Activated T-cell treated with anti-CD3 and anti-CD28 coated beads, Interleukin-2, amount 50 U/mL, for 1 hour (primary cell): ENCODE measurements around the gene MIDN.
"Not testable (repeated sequence)": the region's sequence is repeated elsewhere in the genome, so short reads cannot be mapped to it uniquely, and the experiment has no call there.

ENCODE experiments used
- DNase-seq: peaks from one replicate; pipeline ENCODE4 v3.0.0-alpha.2; 2020

MIDN gene

DNA sequence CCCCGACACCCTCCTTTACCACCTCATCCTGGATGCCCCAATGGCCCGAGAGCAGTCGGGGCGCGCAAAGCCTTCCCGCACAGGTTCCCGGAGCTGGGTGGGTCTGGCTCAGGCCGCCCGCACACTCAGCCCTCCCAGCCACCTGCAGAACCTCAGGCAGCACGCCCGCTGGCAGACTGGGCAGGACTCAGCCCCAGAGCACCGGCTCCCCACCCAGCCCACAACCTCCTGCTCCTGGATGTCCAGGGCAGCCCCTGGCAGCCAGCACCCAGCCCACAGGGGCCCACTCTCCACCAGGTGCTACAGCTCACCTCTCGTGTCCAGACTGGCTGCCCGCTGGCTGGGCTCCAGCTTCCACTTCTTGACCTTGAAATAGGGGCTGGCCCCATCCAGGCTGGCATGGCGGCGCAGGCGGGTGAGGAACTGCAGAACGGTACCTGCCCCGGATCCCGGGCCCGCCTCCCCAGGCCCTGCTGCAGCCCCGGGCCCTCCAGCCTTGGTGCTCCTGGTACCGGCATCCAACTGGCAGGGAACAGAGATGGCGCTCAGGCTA, 15.2 kb upstream of the MIDN start:
- DNase-seq = no peak

DNA sequence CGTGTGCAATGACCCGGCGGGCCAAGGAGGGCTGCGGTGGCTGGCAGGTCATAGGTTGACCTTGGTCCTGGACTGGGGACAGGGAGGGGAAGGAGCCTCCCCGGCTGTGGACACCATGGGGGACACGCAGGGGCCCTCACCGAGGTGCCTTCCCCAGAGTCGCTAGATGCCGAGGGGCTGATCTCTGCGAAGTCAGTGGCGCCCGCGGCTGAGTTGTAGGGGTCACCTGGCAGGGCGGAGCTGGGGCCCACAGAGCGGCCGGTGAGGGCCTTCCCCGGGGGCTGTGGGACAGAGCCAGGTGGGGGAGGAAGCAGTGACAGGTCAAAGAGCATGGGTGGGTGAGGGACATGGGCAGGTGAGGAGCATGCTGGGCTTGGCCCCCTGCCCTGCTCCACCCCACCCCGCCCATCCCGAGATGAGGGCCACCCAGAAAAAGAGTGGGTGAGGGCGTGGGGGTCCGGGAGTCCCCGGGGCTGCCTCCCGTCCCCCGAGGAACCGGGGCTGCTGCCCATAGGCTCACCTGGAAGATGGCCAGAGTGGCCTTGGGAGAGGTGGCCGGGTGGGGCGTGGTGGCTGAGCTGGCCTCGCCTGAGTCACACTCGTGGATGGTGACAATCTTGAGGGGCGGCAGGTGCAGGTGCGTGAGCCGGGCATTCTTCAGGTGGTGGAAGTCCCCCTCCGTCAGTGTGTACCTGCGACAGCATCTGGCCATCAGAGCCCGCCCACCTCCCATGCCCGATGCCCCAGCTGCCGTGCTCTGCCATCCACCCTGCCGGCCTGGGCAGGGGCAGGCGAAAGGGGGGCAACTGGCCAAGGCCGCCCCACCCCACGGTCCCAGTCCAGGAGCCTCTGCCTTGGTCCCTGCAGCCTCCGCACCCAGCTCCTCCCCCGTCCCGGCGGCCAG, 14.1 kb upstream of the MIDN start:
- DNase-seq = no peak

DNA sequence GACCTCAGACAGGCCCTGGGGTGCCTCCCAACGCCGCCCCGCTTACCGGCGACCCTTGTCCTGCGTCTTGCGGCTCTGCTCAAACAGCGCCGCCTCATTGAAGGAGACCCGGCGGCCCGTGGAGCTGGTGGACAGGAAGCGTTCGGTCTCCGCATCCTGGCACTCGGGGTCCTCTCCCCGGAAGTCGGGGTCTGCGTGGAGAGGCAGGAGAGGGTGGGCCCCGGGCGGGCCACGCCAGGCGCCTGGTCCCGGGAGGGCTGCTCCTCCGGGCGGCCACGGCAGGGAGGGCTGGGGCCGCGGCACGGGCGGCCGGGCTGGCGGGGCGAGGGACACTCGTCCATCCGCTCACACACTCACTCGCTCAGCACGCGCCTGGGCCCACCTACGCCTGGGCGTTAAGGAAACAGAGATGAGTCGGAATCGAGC, 13.4 kb upstream of the MIDN start:
- no peak for DNase-seq

DNA sequence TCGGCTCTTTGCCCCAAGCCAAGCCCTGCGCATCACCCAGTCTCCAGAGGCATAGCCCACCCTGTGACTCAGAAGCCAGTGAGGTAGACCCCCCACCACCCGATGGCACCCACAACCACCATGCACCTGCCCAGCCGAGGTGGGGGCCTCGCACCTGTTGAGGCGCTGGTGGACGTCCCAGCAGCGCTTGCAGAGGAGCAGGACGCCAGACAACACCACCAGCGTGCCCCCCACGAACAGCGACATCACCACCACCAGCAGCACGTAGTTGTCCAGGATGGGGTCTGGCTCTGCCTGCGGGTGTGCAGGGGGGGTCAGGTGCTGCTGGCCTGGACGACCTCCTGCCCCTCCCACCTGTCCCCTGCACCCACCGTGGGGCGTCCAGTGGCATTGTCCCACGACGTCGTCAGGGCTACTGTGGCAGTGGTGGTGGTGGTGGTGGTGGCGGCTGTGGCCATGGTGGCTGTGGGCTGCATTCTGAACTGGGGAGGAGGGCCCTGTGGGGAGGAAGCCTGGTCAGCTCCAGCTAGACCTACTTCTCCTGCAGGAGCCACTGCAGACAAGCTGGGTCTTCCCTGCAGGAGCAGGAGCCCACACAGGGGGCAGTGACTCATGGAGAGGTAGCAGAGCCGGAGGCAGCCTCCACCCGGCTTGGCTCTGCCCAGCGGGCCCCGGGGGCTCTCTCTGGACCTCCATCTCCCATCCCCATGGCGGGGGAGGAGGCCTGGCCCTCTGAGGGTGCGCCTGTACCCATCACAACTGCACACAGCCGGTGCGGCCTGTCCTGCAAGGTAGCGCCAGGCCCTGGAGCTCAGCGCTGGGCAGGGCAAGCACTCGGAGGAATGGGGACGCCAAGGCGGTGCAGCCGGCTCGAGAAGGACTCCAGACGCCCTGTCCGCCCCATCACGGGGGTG, 12.5 kb upstream of the MIDN start:
- DNase-seq = no peak

DNA sequence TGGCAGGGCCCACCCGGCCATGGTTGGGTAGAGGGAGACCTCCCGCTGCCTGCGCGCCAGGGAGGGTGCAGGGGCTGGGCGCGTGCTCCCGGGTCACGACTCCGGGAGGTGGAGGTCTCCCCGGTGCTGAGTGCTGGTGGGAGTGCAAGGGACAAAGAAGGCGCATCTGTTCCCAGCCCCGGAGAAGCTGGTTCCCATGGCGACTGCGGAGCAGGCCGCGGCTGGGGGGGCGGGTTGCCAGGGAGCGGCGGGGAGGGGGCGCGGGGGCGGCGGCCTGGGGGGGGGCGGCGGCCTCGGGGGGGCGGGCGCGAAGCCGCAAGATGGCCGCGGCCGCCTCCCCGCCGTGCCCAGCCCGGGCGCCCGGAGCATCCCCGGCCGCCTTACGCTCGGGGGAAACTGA, 11.8 kb upstream of the MIDN start:
- DNase-seq = no peak

DNA sequence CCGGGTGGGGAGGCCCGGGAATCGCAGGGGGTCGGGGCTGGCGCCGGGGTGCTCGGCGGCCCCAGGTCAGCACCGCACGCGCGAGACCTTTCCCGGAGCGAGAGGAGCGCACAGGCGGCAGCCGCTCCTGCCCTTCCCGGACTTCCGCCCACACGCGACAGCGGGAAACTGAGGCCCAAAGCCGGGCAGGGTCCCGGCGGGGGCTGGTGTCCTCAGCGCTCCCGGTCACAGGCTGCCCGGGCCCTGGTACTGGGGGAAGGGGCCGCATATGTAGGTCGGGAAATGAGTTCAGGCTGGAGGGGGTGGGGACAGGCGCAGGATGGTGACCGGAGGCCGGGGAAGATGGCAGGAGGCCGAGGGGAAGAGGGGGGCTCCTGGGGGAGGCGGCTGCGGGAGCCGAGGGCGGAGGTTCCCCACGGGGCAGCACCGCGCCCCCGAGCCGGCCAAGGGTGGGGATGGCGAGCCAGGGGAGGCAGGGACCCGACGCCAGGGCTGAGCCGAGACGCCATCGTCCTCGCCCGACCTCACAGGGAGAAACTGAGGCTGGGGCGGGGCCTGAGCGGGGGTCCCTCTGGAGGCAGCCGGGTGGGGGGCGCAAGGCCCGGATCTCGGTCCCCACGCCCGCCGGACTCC, 11.2 kb upstream of the MIDN start:
- DNase-seq = no peak

DNA sequence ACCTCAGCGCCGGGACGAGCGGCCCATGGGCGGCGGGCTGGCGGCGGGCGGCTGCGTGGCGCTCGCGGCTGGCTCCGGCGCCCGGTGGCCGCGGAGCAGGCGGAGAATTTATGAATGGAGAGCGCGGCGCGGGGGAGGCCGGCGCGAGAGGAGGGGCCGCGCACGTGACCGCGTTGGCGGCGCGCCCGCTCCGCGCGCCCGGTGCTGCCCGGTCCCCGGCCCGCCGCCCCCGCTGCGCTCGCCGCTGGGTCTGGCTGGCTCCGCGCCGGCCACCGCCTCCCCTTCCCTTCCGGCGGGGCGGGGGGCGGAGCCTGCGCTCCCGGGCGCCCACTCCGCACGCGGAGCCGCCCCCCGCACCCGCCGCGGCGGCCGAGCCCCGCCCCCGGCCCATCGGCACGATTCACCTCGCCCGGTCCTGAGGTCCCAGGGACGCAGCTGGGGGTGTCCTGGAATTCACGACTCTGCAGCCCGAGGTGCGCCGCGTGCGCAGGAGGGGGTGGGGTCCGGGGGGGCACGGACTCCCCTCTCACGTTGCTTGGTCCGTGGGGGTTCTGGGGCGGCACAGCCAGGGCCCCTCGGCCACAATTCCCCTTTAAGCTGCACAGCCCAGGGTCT, 10.5 kb upstream of the MIDN start, which contains the start of gene CBARP:
CBARP (minus strand) TSS at position 252 of the 615 bp plus-strand sequence. CDS start 1,905 bp downstream, outside the sequence.
- peak; percentile 60 for DNase-seq

DNA sequence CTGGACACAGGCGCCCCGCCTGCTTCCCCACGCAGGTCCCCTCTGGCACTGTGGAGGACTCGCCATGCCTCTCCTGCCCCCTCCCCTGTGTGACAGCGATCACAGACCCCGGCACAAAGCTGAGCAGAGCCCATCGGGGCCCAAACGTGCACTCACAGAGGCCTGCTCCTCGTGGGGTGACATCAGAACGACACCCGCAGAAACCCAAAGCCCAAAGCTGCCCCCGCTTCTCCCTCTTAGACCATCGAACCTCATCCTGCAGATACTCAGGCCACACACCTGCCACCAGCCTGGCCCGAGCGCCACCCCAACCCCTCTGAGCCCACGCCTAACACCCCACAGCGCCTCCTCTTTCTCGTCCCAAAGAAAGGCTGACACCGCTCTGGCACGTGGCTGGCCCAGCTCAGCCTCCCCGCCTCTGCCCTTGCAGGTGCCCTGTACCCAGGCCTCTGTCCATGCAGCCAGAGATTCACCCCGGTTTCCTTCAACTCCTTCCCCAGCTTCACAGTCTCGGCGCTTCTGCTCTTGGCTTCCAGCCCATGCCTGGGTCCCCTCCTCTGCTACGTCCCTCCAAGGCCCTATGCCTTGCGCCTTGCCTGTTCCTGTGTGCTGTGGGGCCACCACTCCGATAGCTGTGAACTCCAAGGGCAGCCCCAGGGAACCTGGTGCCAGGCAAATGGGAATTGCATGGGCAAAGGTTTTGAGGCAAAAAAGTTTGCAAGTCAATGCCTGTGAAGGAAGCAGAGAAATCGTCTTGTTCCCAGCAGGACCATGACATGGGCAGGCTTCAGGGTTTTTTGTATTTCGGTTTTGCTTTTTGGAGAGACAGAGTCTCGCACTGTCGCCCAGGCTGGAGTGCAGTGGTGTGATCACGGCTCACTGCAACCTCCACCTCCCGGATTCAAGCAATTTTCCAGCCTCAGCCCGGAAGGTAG, 9.7 kb upstream of the MIDN start:
- peak; percentile 49 for DNase-seq

DNA sequence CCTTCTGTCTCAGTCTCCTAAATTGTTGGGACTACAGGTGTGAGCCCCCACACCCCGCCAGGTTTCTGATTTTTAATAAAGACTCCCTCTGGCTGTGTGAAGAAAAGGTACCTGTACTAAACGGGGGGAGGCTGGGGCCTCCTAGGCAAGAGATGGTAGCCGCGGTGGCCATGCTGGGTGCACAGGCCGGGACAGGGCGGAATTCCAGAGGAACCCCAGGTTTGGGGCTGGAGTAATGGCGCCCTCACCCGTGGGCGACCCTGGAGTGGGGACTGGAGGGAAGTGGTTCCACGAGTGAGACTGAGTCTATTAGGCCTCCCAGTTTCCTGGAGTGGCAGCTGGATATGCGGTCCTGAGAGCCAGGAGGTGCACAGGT, 9.0 kb upstream of the MIDN start:
- DNase-seq = no peak

DNA sequence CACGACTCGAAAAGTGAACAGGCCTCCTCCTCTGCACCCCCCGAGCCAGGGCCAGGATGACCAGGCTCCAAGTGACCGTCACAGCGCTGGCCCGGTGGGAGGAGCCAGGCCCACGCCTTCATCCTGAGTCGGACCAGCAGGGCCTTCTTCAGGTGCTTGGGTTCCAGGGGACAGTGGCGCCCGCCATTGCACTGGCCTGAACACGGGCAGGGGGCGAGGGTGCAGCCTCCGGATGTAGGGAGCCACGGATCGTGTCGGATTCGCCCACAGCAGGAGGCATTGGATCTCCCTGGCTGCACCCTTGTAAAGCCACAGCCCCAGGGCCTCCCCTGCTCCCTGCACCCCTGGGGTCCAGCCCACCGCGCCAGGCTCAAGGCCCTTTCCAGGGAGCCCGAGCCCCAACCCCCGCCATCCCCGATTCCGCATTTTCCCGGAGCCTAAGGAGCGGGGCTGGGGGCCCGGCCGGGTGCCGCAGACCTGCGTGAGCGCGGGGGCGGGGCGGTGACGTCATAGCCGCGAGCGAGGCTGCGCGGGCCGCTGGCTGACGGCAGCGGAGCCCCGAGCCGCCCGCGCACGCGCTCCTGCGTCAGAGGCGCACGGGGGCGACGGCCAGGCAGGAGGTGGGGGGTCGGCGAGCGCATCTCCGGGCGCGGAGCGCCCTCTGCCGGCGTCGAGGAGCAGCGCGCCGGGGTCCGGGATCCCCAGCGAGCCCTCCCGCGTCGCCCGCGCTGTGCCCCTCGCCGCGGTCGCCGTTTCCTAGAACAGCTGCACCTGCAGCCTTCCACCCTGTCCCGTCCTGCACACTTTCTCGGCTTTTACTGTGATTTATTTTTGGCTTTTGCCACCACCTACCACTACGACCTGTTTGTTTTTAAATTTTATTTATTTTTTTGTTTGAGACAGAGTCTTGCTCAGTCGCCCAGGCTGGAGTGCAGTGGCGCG, 8.3 kb upstream of the MIDN start:
- DNase-seq = peak; percentile 99

DNA sequence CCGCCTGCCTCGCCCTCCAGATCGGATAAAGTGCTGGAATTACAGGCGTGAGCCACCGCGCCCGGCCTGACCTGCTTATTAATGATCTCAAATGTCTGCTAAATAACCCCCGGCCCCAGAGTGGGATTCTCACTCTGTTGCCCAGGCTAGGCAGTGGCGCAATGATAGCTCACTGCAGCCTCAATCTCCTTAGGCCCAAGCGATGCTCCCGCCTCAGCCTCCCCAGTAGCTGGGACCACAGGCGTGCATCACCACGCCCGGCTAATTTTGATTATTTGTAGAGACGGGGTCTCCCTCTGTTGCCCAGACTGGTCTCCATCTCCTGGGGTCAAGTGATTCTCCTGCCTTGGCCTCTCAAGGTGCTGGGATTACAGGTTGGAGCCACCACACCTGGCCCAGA, 7.5 kb upstream of the MIDN start:
- peak; percentile 32 for DNase-seq

DNA sequence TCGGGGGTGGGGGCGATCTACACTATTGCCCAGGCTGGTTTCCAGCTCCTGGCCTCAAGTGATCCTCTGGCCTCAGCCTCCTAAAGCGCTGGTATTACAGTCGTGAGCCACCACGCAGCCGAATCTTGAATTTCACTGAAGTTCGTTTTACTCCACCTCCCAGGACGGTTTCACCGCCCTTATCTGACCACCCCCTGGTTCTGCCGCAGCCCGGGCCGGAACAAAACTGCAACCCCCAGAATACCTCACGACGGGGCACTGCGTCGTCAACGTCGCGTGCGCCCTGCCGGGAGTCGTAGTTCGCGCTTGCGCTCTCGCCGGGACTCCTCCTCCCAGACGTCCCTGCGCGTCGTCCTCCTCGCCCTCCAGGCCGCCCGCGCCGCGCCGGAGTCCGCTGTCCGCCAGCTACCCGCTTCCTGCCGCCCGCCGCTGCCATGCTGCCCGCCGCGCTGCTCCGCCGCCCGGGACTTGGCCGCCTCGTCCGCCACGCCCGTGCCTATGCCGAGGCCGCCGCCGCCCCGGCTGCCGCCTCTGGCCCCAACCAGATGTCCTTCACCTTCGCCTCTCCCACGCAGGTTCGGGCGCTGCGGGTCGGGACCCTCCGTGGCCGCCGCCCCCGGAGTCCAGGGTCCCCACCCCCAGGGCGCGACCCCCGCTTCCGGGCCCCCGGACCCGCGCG, 6.8 kb upstream of the MIDN start, which contains the start of gene ATP5F1D:
ATP5F1D (plus strand) TSS at position 335 of the 679 bp plus-strand sequence; CDS start at position 435, 100 bp downstream.
- DNase-seq = peak; percentile 94

DNA sequence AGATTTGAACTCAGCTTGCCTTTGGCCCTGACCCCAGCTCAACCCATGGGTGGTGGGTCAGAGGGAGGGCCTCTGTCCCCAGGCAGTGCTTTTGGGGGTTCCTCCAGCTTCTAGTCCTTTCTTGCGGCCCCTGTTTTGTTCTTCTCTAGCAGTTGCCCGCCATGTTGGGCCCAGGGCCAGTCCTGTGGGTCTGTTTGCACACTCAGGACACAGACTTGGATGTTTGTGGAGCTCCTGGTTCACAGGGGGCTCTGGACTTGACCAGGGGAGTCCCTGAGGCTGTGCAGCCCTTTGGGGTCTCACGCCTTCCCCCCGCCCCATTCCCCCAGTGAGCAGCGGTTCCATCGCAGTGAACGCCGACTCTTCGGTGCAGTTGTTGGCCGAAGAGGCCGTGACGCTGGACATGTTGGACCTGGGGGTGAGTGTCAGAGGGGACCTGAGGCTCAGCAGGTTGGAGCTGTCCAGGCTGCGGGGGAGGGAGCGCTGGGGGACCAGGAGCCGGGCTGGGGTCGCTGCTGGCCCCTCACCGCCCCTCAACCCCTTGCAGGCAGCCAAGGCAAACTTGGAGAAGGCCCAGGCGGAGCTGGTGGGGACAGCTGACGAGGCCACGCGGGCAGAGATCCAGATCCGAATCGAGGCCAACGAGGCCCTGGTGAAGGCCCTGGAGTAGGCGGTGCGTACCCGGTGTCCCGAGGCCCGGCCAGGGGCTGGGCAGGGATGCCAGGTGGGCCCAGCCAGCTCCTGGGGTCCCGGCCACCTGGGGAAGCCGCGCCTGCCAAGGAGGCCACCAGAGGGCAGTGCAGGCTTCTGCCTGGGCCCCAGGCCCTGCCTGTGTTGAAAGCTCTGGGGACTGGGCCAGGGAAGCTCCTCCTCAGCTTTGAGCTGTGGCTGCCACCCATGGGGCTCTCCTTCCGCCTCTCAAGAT, 4.4 kb upstream of the MIDN start:
- peak; percentile 94 for DNase-seq

DNA sequence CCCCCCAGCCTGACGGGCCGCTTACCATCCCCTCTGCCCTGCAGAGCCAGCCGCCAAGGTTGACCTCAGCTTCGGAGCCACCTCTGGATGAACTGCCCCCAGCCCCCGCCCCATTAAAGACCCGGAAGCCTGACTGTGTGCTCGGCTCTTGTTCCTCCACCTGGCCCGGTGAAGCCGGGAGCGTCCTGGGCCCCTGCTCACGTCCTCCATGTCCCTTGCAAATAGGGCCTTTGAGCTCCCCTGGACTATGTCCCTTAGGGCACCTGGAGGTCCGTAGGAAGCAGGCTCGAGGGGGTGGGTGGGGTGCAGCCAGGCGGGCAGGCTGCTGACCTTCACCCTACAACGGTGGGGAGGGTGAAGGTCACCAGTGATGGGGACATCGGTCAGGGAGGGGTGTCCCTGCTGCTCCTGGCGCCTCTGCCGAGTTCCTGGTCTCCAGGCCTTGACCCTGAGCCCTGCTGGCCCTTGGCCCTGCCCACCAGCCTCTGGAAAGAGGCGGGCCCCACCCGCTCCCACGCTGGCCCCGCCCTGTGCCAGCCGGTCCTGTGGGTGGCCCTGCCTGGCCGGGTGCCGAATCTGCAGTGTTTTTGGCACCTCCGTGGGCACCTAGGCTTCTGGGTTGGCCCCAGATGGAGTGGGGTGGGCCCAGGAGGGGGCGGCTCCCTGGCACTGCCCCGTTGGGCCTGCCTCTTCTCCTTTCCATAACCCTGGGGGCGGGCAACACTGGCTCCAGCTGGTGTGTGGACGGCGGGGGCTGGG, 3.5 kb upstream of the MIDN start:
- DNase-seq = peak; percentile 47

DNA sequence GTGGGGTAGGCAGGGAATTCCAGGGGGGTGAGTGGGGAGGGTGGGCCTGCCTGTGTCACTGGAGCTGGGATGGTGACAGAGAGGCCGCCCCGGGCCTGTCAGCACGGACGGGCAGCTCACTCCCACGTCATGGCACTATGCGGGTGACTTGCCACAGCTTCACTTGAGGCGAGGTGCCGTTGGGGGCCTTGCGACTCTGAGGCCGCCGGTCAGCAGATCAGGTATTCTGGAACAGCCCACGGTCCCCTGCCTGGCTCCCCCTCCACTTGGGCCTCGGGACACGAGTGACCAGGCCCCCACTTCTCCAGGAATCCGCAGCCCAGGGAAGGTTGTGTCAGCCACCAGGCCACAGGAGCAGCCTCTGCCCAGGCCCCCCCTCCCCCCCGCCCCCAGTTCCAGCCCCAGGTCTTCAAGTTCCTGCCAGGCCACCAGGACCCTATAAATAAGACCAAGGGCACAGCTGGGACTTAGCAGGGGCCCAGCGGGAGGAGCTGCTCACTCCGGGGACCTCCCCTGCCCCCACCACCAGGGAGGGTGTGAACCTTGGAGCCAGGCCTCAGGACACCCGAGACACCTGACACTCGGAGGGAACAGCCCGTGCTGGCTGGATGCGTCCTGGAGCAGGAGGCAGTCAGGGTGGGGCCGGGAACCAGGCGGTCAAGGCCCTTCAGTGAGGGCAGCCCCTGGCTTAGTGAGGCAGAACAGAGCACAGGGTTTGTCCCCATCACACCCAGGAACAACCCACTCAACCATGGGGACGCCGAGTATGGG, 2.7 kb upstream of the MIDN start:
- no peak for DNase-seq

DNA sequence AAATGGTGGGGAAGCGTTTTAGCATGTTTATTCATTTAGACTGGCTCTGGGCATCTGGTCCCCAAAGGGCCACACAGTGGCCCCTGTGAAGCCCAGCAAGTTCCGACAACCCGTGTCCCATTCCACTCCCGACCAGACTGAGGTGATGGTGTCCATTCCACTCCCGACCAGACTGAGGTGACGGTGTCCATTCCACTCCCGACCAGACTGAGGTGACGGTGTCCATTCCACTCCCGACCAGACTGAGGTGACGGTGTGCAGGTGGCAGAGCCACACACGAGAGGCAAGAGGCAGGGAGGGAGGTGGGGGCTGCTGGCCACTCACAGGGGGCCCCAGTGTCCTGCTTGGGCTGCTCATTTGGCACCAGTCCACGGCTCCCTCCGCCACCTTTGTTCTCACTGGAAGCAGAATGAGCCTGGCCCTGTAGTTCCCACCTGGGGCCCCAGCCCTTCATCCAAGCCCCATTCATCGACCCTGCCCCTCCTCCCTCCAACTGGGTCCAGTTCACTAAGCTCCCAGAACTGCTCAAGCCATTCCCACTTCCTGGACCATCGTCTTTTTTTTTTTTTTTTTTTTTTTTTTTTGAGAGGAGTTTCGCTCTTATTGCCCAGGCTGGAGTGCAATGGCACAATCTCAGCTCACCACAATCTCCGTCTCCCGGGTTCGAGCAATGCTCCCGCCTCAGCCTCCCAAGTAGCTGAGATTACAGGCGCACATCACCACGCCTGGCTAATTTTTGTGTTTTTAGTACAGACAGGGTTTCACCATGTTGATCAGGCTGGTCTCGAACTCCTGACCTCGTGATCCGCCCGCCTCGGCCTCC, 1.9 kb upstream of the MIDN start:
- not testable (repeated sequence) for DNase-seq
